ENCODE results near the gene CNTNAP5. TPM values are rescaled to one million over a fixed set of nuclear protein-coding genes. Genes with fewer than 3 reads are reported as not detected.

Gene CNTNAP5
- total RNA-seq, 1 donor from 2014 or later: not detected

- no peaks in the 10 kb centered on the region for H3K4me1 Mint-ChIP-seq
- no peaks in the 10 kb centered on the region for H3K36me3 Mint-ChIP-seq
- Histone ChIP-seq H2AFZ (replicated peaks) (no peak overlapping the region), H3K4me1 (no peaks in the 10 kb centered on the region), H4K20me1 (ENCODE audit: low read depth) (no peaks in the 10 kb centered on the region), H3F3A (ENCODE audit: low read depth) (no peaks in the 10 kb centered on the region), H3K9ac (no peak overlapping the region), H3K9me3 (ENCODE audit: low read depth) (no peaks in the 10 kb centered on the region), H3K4me2 (no peak overlapping the region), H3K4me3 (no peak overlapping the region), H3K79me2 (ENCODE audit: low read depth) (no peaks in the 10 kb centered on the region), H3K27me3 (no peaks in the 10 kb centered on the region), H3K27ac (no peak overlapping the region), H3K36me3 (no peaks in the 10 kb centered on the region)
- H3K27me3 Mint-ChIP-seq (ENCODE audit: insufficient read depth, low read depth): no peaks in the 10 kb centered on the region
- no peak overlapping the region for H3K27ac Mint-ChIP-seq
- no peaks in the 10 kb centered on the region for H3K9me3 Mint-ChIP-seq
- no peak for DNase-seq (ENCODE audit: low spot score)
- TF ChIP-seq EZH2phosphoT487 (IDR thresholded peaks at IDR 0.05) (no peak), CTCF (IDR thresholded peaks at IDR 0.05) (no peak), EZH2 (IDR thresholded peaks at IDR 0.05) (no peak)
- H3K4me3 Mint-ChIP-seq: no peak overlapping the region
Observed at GRCh38 chr2:124489686-124490085, 464.6 kb downstream of the CNTNAP5 start.

GRCh38 chr2:124501575-124502152 is 476.6 kb downstream of the CNTNAP5 start:
- H2AFZ ChIP-seq (replicated peaks): no peak overlapping the region
- no peaks in the 10 kb centered on the region for H4K20me1 ChIP-seq (ENCODE audit: low read depth)
- H3K9ac ChIP-seq: no peak overlapping the region
- H3K4me2 ChIP-seq: no peak overlapping the region
- no peak for DNase-seq (ENCODE audit: low spot score)
- H3F3A ChIP-seq (ENCODE audit: low read depth): no peaks in the 10 kb centered on the region
- TF ChIP-seq EZH2phosphoT487 (IDR thresholded peaks at IDR 0.05): no peak
- no peak for TF ChIP-seq EZH2 (IDR thresholded peaks at IDR 0.05)
- TF ChIP-seq CTCF (IDR thresholded peaks at IDR 0.05): no peak
- Mint-ChIP-seq H3K4me1 (peaks cover 4% of the 10 kb centered on the region), H3K27ac (no peak overlapping the region), H3K27me3 (ENCODE audit: insufficient read depth, low read depth) (no peaks in the 10 kb centered on the region), H3K9me3 (no peaks in the 10 kb centered on the region), H3K36me3 (no peaks in the 10 kb centered on the region), H3K4me3 (no peak overlapping the region)
- no peak overlapping the region for H3K4me3 ChIP-seq
- H3K9me3 ChIP-seq (ENCODE audit: low read depth): no peaks in the 10 kb centered on the region
- no peak overlapping the region for H3K27ac ChIP-seq
- no peaks in the 10 kb centered on the region for H3K79me2 ChIP-seq (ENCODE audit: low read depth)
- no peaks in the 10 kb centered on the region for H3K4me1 ChIP-seq
- H3K36me3 ChIP-seq: no peaks in the 10 kb centered on the region
- no peaks in the 10 kb centered on the region for H3K27me3 ChIP-seq

- Mint-ChIP-seq H3K27ac (no peak overlapping the region), H3K27me3 (ENCODE audit: insufficient read depth, low read depth) (no peaks in the 10 kb centered on the region)
Observed at GRCh38 chr2:124514236-124514635, 489.1 kb downstream of the CNTNAP5 start.

More at GRCh38 chr2:124514236-124514635, 489.1 kb downstream of the CNTNAP5 start:
- DNase-seq (ENCODE audit: low spot score): no peak
- H3K36me3 Mint-ChIP-seq: no peaks in the 10 kb centered on the region
- no peaks in the 10 kb centered on the region for H3K27me3 ChIP-seq
- H3K9me3 Mint-ChIP-seq: peaks cover 14% of the 10 kb centered on the region
- no peak overlapping the region for H3K9ac ChIP-seq
- no peak overlapping the region for H3K4me2 ChIP-seq
- H3K79me2 ChIP-seq (ENCODE audit: low read depth): no peaks in the 10 kb centered on the region
- no peaks in the 10 kb centered on the region for H3F3A ChIP-seq (ENCODE audit: low read depth)
- H3K4me3 ChIP-seq: no peak overlapping the region
- no peak for TF ChIP-seq EZH2phosphoT487 (IDR thresholded peaks at IDR 0.05)
- no peak for TF ChIP-seq EZH2 (IDR thresholded peaks at IDR 0.05)
- TF ChIP-seq CTCF (IDR thresholded peaks at IDR 0.05): no peak
- no peaks in the 10 kb centered on the region for H4K20me1 ChIP-seq (ENCODE audit: low read depth)
- no peak overlapping the region for H3K27ac ChIP-seq
- H3K4me3 Mint-ChIP-seq: no peak overlapping the region
- no peaks in the 10 kb centered on the region for H3K36me3 ChIP-seq
- H2AFZ ChIP-seq (replicated peaks): no peak overlapping the region
- no peaks in the 10 kb centered on the region for H3K9me3 ChIP-seq (ENCODE audit: low read depth)
- peaks cover 2% of the 10 kb centered on the region for H3K4me1 Mint-ChIP-seq
- peaks cover under 1% of the 10 kb centered on the region for H3K4me1 ChIP-seq
